ENCODE data around the gene NFE2. TPM values are rescaled to one million over a fixed set of nuclear protein-coding genes. Genes with fewer than 3 reads are reported as not detected.
A peak's percentile ranks its signal among the peaks of the same experiment; 100 is the strongest.

NFE2 gene
- total RNA-seq, 1 donor from 2014 or later: not detected

- no peaks in the 10 kb centered on the region for H3K4me1 ChIP-seq
- H3K27me3 ChIP-seq: no peaks in the 10 kb centered on the region
- intact Hi-C loops (cut with DNase I): no loop called here
- DNase-seq (ENCODE audit: extremely low spot score in 2 of 2): no peak
- H3K36me3 ChIP-seq: no peaks in the 10 kb centered on the region
- TF ChIP-seq POLR2AphosphoS5 (IDR thresholded peaks at IDR 0.05; ENCODE audit: insufficient read depth in 1 of 2, low read depth in 1 of 2) (no peak), POLR2A (IDR thresholded peaks at IDR 0.05) (no peak), CTCF (IDR thresholded peaks at IDR 0.05) (peak in 2 of 3 experiments; percentile 34 to 57)
- H3K9me3 ChIP-seq: no peaks in the 10 kb centered on the region
- H3K27ac ChIP-seq: no peak overlapping the region
- H3K4me3 ChIP-seq: no peak overlapping the region
These were observed 6.5 kb downstream of the NFE2 start for GRCh38 chr12:54294152-54294952.

DNA sequence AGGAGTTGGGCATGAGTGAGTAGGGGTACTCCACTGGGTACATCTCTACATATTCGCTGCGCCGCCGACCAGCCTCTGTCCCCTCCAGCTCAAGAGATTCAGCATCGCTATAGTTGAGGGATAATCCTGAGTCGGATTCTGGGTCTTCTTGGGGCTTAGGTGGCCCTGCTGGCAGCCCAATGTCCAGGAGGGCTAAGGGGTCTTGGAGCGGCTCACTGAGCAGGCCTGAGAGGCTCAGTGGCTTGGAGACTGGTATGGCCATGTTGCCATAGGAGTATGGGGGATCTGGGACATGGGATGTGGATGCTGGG, 7.9 kb downstream of the NFE2 start:
- Histone ChIP-seq H3K4me3 (no peak overlapping the region), H3K9me3 (no peaks in the 10 kb centered on the region), H3K27ac (no peak overlapping the region), H3K27me3 (no peaks in the 10 kb centered on the region), H3K4me1 (no peaks in the 10 kb centered on the region), H3K36me3 (peaks cover 0 to 12% of the 10 kb centered on the region in 2 donors)
- TF ChIP-seq POLR2AphosphoS5 (IDR thresholded peaks at IDR 0.05; ENCODE audit: insufficient read depth in 1 of 2, low read depth in 1 of 2): no peak
- no peak for TF ChIP-seq POLR2A (IDR thresholded peaks at IDR 0.05)
- TF ChIP-seq CTCF (IDR thresholded peaks at IDR 0.05): no peak
- intact Hi-C loops (cut with DNase I): no loop called here
- DNase-seq (ENCODE audit: extremely low spot score in 2 of 2): no peak

- Histone ChIP-seq H3K4me3 (no peak overlapping the region), H3K27ac (no peak overlapping the region), H3K9me3 (no peaks in the 10 kb centered on the region), H3K36me3 (peaks cover 0 to 17% of the 10 kb centered on the region in 2 donors), H3K27me3 (no peaks in the 10 kb centered on the region), H3K4me1 (no peaks in the 10 kb centered on the region)
- no peak for DNase-seq (ENCODE audit: extremely low spot score in 2 of 2)
- intact Hi-C loops (cut with DNase I): no loop called here
- TF ChIP-seq POLR2A (IDR thresholded peaks at IDR 0.05) (no peak), POLR2AphosphoS5 (IDR thresholded peaks at IDR 0.05; ENCODE audit: insufficient read depth in 1 of 2, low read depth in 1 of 2) (no peak), CTCF (IDR thresholded peaks at IDR 0.05) (no peak)
These were observed 8.5 kb downstream of the NFE2 start for GRCh38 chr12:54292083-54292930.

DNA sequence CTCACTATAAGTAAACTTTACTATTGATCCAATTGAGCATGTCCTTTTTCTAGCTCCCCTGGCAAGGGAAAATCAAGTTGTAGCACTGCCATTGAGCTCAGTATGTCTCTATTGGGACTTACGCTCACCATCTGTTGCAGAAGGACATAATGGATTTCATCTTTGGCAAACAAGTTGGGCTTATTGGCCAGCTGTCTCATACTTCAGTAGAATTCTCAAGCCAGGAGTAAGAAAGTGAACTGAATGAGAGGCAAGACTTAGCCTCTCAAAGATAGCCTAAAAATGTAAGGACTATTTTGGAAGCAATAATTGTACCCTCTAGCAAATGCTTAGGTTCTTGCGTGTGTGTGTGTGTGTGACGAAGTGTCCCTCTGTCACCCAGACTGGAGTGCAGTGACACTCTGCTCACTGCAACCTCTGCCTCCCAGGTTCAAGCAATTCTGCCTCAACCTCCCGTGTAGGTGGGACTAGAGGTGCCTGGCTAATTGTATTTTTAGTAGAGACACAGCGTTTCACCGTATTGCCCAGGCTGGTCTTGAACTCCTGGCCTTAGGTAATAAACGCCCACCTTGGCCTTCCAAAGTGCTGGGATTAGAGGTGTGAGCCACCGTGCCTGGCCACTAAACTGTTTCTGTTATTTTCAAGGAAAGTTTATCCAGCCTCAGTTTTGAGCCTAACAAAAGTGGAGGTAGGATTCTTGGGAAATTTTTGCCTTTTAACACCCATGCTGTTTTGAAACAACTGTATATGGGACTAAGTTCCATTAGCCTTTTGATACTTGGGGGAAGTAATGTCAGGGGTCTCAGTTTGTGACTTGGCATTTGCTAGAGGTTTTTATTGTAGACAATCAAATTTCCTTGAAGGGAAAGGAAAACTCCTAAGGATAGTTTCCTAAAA, 13.3 kb downstream of the NFE2 start:
- intact Hi-C loops (cut with DNase I): no loop called here
- Histone ChIP-seq H3K9me3 (no peaks in the 10 kb centered on the region), H3K27ac (no peak overlapping the region), H3K4me1 (peaks cover 40% of the 10 kb centered on the region), H3K27me3 (no peaks in the 10 kb centered on the region), H3K36me3 (peaks cover 0 to 63% of the 10 kb centered on the region in 2 donors), H3K4me3 (no peak overlapping the region)
- DNase-seq (ENCODE audit: extremely low spot score in 2 of 2): no peak
- TF ChIP-seq POLR2A (IDR thresholded peaks at IDR 0.05) (no peak), POLR2AphosphoS5 (IDR thresholded peaks at IDR 0.05; ENCODE audit: insufficient read depth in 1 of 2, low read depth in 1 of 2) (no peak), CTCF (IDR thresholded peaks at IDR 0.05) (no peak)
